Measurements from ENCODE around the gene ADSS1. TPM values are rescaled to one million over a fixed set of nuclear protein-coding genes. Genes with fewer than 3 reads are reported as not detected.

ADSS1 gene
- total RNA-seq, 1 donor from 2014 or later = 3.7 TPM

- Mint-ChIP-seq H3K27me3 (ENCODE audit: unreplicated experiment) (no peaks in the 10 kb centered on the region), H3K4me3 (ENCODE audit: unreplicated experiment) (no peak overlapping the region), H3K36me3 (ENCODE audit: unreplicated experiment) (peaks cover 21% of the 10 kb centered on the region), H3K27ac (ENCODE audit: unreplicated experiment) (no peak overlapping the region), H3K9me3 (ENCODE audit: unreplicated experiment) (no peaks in the 10 kb centered on the region), H3K4me1 (ENCODE audit: unreplicated experiment) (peaks cover 20% of the 10 kb centered on the region)
- TF ChIP-seq, protein P1, sequence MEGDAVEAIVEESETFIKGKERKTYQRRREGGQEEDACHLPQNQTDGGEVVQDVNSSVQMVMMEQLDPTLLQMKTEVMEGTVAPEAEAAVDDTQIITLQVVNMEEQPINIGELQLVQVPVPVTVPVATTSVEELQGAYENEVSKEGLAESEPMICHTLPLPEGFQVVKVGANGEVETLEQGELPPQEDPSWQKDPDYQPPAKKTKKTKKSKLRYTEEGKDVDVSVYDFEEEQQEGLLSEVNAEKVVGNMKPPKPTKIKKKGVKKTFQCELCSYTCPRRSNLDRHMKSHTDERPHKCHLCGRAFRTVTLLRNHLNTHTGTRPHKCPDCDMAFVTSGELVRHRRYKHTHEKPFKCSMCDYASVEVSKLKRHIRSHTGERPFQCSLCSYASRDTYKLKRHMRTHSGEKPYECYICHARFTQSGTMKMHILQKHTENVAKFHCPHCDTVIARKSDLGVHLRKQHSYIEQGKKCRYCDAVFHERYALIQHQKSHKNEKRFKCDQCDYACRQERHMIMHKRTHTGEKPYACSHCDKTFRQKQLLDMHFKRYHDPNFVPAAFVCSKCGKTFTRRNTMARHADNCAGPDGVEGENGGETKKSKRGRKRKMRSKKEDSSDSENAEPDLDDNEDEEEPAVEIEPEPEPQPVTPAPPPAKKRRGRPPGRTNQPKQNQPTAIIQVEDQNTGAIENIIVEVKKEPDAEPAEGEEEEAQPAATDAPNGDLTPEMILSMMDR (IDR thresholded peaks at IDR 0.05) = no peak
- DNase-seq (ENCODE audit: extremely low spot score, unreplicated experiment) = no peak
Observed at GRCh38 chr14:104756477-104757237, 32.6 kb downstream of the ADSS1 start.

DNA sequence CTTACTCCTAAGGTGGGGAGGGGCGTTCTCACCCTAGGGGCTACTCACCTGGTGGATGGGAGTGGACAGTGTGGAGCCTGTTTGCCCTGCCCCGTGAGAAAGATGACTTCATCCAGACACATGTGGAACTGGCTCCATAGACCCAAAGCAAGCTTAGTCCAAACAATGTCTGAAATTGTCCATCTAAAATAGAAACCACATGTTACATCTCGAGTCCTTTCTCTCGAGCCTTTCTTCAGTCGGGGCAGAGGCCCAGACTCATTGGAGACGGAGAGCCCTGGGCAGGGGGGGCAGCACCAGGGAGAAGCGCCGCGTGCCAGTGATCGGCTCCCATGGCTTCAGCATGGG is 33.2 kb downstream of the ADSS1 start:
- Mint-ChIP-seq H3K4me3 (ENCODE audit: unreplicated experiment) (no peak overlapping the region), H3K36me3 (ENCODE audit: unreplicated experiment) (peaks cover 25% of the 10 kb centered on the region), H3K27me3 (ENCODE audit: unreplicated experiment) (no peaks in the 10 kb centered on the region), H3K27ac (ENCODE audit: unreplicated experiment) (no peak overlapping the region), H3K9me3 (ENCODE audit: unreplicated experiment) (no peaks in the 10 kb centered on the region), H3K4me1 (ENCODE audit: unreplicated experiment) (peaks cover 21% of the 10 kb centered on the region)
- TF ChIP-seq, protein P1 (IDR thresholded peaks at IDR 0.05) = no peak
- DNase-seq (ENCODE audit: extremely low spot score, unreplicated experiment) = no peak

DNA sequence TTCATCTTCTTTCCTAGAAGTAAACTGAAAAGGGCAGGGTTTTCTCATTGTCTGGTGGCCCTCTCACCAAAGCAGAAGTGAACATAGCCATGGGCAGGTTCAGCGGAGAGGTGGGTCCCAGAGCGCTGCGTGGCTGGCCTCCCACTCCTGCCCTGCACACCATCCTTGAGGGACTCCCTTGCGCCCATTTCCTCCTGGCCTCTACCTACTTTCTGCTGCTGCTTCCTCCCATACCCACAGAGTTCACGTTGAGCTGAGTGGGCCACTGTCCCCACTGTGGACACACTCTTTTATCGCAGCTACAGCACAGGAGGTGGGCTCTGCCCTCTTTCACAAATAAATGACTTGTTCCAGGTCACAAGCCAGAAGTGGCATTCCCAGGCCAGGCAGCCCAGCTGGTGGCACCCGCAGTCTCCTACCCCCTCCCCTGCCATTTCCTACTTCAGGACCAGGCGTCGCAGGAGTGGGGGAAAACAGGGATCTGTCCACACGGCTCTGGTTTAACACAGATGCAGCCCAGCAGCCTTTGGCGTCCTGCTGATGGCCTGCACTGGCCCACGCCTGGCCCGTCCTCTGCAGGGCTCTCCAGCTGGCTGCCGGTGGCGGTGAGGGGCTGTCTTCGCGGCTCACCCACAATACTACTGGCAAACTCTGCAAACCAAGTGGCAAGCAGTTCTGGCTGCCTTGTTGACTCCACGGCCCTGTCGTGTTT is 33.8 kb downstream of the ADSS1 start:
- DNase-seq (ENCODE audit: extremely low spot score, unreplicated experiment) = no peak
- H3K9me3 Mint-ChIP-seq (ENCODE audit: unreplicated experiment) = no peaks in the 10 kb centered on the region
- H3K4me3 Mint-ChIP-seq (ENCODE audit: unreplicated experiment) = no peak overlapping the region
- H3K27me3 Mint-ChIP-seq (ENCODE audit: unreplicated experiment) = no peaks in the 10 kb centered on the region
- TF ChIP-seq, protein P1 (IDR thresholded peaks at IDR 0.05) = no peak
- H3K4me1 Mint-ChIP-seq (ENCODE audit: unreplicated experiment) = peaks cover 18% of the 10 kb centered on the region
- H3K36me3 Mint-ChIP-seq (ENCODE audit: unreplicated experiment) = peaks cover 27% of the 10 kb centered on the region
- H3K27ac Mint-ChIP-seq (ENCODE audit: unreplicated experiment) = no peak overlapping the region

- Mint-ChIP-seq H3K27me3 (ENCODE audit: unreplicated experiment) (no peaks in the 10 kb centered on the region), H3K27ac (ENCODE audit: unreplicated experiment) (no peak overlapping the region), H3K4me3 (ENCODE audit: unreplicated experiment) (no peak overlapping the region), H3K4me1 (ENCODE audit: unreplicated experiment) (peaks cover 10% of the 10 kb centered on the region), H3K9me3 (ENCODE audit: unreplicated experiment) (no peaks in the 10 kb centered on the region), H3K36me3 (ENCODE audit: unreplicated experiment) (peaks cover 27% of the 10 kb centered on the region)
- DNase-seq (ENCODE audit: extremely low spot score, unreplicated experiment) = no peak
- TF ChIP-seq, protein P1 (IDR thresholded peaks at IDR 0.05) = no peak
Observed at GRCh38 chr14:104758981-104759969, 35.2 kb downstream of the ADSS1 start.

Measured in osteocyte (in vitro differentiated cells).